Stimulated activated naive B cell treated with anti-CD40 and anti-IgM and Interleukin-4, amounts not matched to agents 10 μg/mL and 1 μg/mL and 100 μg/mL, for 72 hours (primary cell): Measurements from ENCODE around the gene MCRS1.
A peak's percentile ranks its signal among the peaks of the same experiment; 100 is the strongest.

Source experiments
- ATAC-seq, 2 donors: fragments of 150-1000 bp; cut with Tn5 transposase; replicated peaks; 2 replicates each; pipeline ENCODE4 v1.10.0; 2021; ENCODE audit warnings: moderate library complexity in 1 of 2
- DNase-seq: peaks from one replicate; pipeline ENCODE4 v3.0.0; 2021
- H3K27ac Mint-ChIP-seq: one replicate; pipeline ENCODE4 v1.8.0; 2022; ENCODE audit warnings: mild to moderate bottlenecking, mixed read lengths
- H3K27me3 Mint-ChIP-seq, 2 donors: one replicate each; pipeline ENCODE4 v1.8.0; 2022; ENCODE audit warnings: mixed read lengths in 2 of 2
- H3K36me3 Mint-ChIP-seq, 2 donors: one replicate each; pipeline ENCODE4 v1.8.0; 2022; ENCODE audit warnings: mixed read lengths in 2 of 2, mild to moderate bottlenecking in 1 of 2
- H3K4me1 Mint-ChIP-seq, 2 donors: one replicate each; pipeline ENCODE4 v1.8.0; 2022; ENCODE audit warnings: mixed read lengths in 2 of 2, mild to moderate bottlenecking in 1 of 2
- H3K4me3 Mint-ChIP-seq, 2 donors: one replicate each; pipeline ENCODE4 v1.8.0; 2022; ENCODE audit warnings: mild to moderate bottlenecking in 2 of 2, mixed read lengths in 2 of 2, moderate library complexity in 1 of 2
- H3K9me3 Mint-ChIP-seq, 2 donors: one replicate each; pipeline ENCODE4 v1.8.0; 2022; ENCODE audit warnings: mixed read lengths in 2 of 2, mild to moderate bottlenecking in 1 of 2

The MCRS1 gene

GRCh38 chr12:49555631-49556390, 12.1 kb downstream of the MCRS1 start:
- no peaks in the 10 kb centered on the region for H3K9me3 Mint-ChIP-seq

GRCh38 chr12:49554266-49554665, 13.7 kb downstream of the MCRS1 start:
- DNase-seq (no peak), ATAC-seq (no peak)
- Mint-ChIP-seq H3K27me3 (peaks cover 7 to 17% of the 10 kb centered on the region in 2 donors), H3K4me3 (no peak overlapping the region), H3K36me3 (peaks cover 12 to 23% of the 10 kb centered on the region in 2 donors), H3K27ac (no peak overlapping the region), H3K4me1 (peaks cover 8 to 11% of the 10 kb centered on the region in 2 donors), H3K9me3 (no peaks in the 10 kb centered on the region)

More at GRCh38 chr12:49555631-49556390, 12.1 kb downstream of the MCRS1 start:
- ATAC-seq (no peak), DNase-seq (no peak)
- Mint-ChIP-seq H3K4me1 (peaks cover 9 to 11% of the 10 kb centered on the region in 2 donors), H3K27ac (peak overlapping the region; percentile 56), H3K27me3 (peaks cover 0 to 9% of the 10 kb centered on the region in 2 donors), H3K4me3 (no peak overlapping the region), H3K36me3 (peaks cover 24 to 37% of the 10 kb centered on the region in 2 donors)

- H3K27ac Mint-ChIP-seq, result no peak overlapping the region
- H3K4me1 Mint-ChIP-seq, result peaks cover 11 to 17% of the 10 kb centered on the region in 2 donors
- ATAC-seq, result peak; percentile 61 to 68
- no peak for DNase-seq
- peaks cover 6 to 16% of the 10 kb centered on the region in 2 donors for H3K36me3 Mint-ChIP-seq
- H3K4me3 Mint-ChIP-seq, result no peak overlapping the region
- H3K27me3 Mint-ChIP-seq, result peaks cover 13 to 21% of the 10 kb centered on the region in 2 donors
- no peaks in the 10 kb centered on the region for H3K9me3 Mint-ChIP-seq
Measured at GRCh38 chr12:49553512-49554088, 14.3 kb downstream of the MCRS1 start.

- Mint-ChIP-seq H3K4me1 (peaks cover 17 to 24% of the 10 kb centered on the region in 2 donors), H3K27ac (no peak overlapping the region), H3K36me3 (peaks cover 3 to 13% of the 10 kb centered on the region in 2 donors), H3K9me3 (no peaks in the 10 kb centered on the region), H3K27me3 (peaks cover 20 to 28% of the 10 kb centered on the region in 2 donors), H3K4me3 (no peak overlapping the region)
- DNase-seq, result no peak
- ATAC-seq, result no peak
Measured at GRCh38 chr12:49552899-49553298, 15.0 kb downstream of the MCRS1 start.

- Mint-ChIP-seq H3K27ac (peak overlapping the region; percentile 66), H3K4me1 (peaks cover 17 to 24% of the 10 kb centered on the region in 2 donors), H3K36me3 (peaks cover 3 to 13% of the 10 kb centered on the region in 2 donors), H3K9me3 (no peaks in the 10 kb centered on the region), H3K27me3 (peaks cover 25 to 32% of the 10 kb centered on the region in 2 donors), H3K4me3 (peak overlapping the region in 1 of 2 donors; percentile 12)
- DNase-seq (no peak), ATAC-seq (no peak)
Measured at GRCh38 chr12:49552425-49552824, 15.5 kb downstream of the MCRS1 start.

- no peak overlapping the region for H3K27ac Mint-ChIP-seq
Measured at GRCh38 chr12:49552014-49552413, 15.9 kb downstream of the MCRS1 start.

GRCh38 chr12:49550693-49551252, 17.2 kb downstream of the MCRS1 start:
- H3K36me3 Mint-ChIP-seq, result peaks cover 0 to under 1% of the 10 kb centered on the region in 2 donors
- DNase-seq (no peak), ATAC-seq (no peak)
- no peak overlapping the region for H3K27ac Mint-ChIP-seq
- no peaks in the 10 kb centered on the region for H3K9me3 Mint-ChIP-seq
- peaks cover 17 to 24% of the 10 kb centered on the region in 2 donors for H3K4me1 Mint-ChIP-seq
- no peak overlapping the region for H3K4me3 Mint-ChIP-seq
- peaks cover 36 to 43% of the 10 kb centered on the region in 2 donors for H3K27me3 Mint-ChIP-seq

More at GRCh38 chr12:49552014-49552413, 15.9 kb downstream of the MCRS1 start:
- ATAC-seq (no peak), DNase-seq (no peak)
- peak overlapping the region in 1 of 2 donors; percentile 12 for H3K4me3 Mint-ChIP-seq
- peaks cover 29 to 37% of the 10 kb centered on the region in 2 donors for H3K27me3 Mint-ChIP-seq
- H3K36me3 Mint-ChIP-seq, result peaks cover 3 to 12% of the 10 kb centered on the region in 2 donors
- peaks cover 17 to 24% of the 10 kb centered on the region in 2 donors for H3K4me1 Mint-ChIP-seq
- no peaks in the 10 kb centered on the region for H3K9me3 Mint-ChIP-seq

- no peak overlapping the region for H3K27ac Mint-ChIP-seq
- H3K27me3 Mint-ChIP-seq, result peaks cover 44 to 47% of the 10 kb centered on the region in 2 donors
- no peaks in the 10 kb centered on the region for H3K36me3 Mint-ChIP-seq
- ATAC-seq (no peak), DNase-seq (no peak)
- H3K9me3 Mint-ChIP-seq, result no peaks in the 10 kb centered on the region
- H3K4me1 Mint-ChIP-seq, result peaks cover 18 to 27% of the 10 kb centered on the region in 2 donors
- H3K4me3 Mint-ChIP-seq, result no peak overlapping the region
Measured at GRCh38 chr12:49549735-49550692, 17.9 kb downstream of the MCRS1 start.

GRCh38 chr12:49548822-49549648, 18.9 kb downstream of the MCRS1 start:
- no peaks in the 10 kb centered on the region for H3K9me3 Mint-ChIP-seq
- no peak for DNase-seq
- H3K36me3 Mint-ChIP-seq, result no peaks in the 10 kb centered on the region
- H3K4me3 Mint-ChIP-seq, result peak overlapping the region; percentile 71 to 76
- ATAC-seq, result peak; percentile 51 to 56
- peaks cover 50 to 57% of the 10 kb centered on the region in 2 donors for H3K27me3 Mint-ChIP-seq
- H3K4me1 Mint-ChIP-seq, result peaks cover 23 to 32% of the 10 kb centered on the region in 2 donors
- peak overlapping the region; percentile 65 for H3K27ac Mint-ChIP-seq

GRCh38 chr12:49548481-49548821, 19.5 kb downstream of the MCRS1 start:
- H3K36me3 Mint-ChIP-seq, result no peaks in the 10 kb centered on the region

GRCh38 chr12:49547090-49547690, 20.8 kb downstream of the MCRS1 start:
- Mint-ChIP-seq H3K4me3 (no peak overlapping the region), H3K4me1 (peaks cover 18 to 27% of the 10 kb centered on the region in 2 donors), H3K27ac (no peak overlapping the region), H3K36me3 (no peaks in the 10 kb centered on the region), H3K9me3 (no peaks in the 10 kb centered on the region), H3K27me3 (peaks cover 50 to 57% of the 10 kb centered on the region in 2 donors)
- ATAC-seq (no peak), DNase-seq (no peak)

More at GRCh38 chr12:49548481-49548821, 19.5 kb downstream of the MCRS1 start:
- Mint-ChIP-seq H3K27ac (no peak overlapping the region), H3K9me3 (no peaks in the 10 kb centered on the region), H3K4me1 (peaks cover 22 to 29% of the 10 kb centered on the region in 2 donors), H3K4me3 (peak overlapping the region; percentile 71 to 76), H3K27me3 (peaks cover 50 to 62% of the 10 kb centered on the region in 2 donors)
- ATAC-seq (no peak), DNase-seq (no peak)

GRCh38 chr12:49546481-49546880, 21.5 kb downstream of the MCRS1 start:
- Mint-ChIP-seq H3K9me3 (no peaks in the 10 kb centered on the region), H3K27me3 (peaks cover 50 to 57% of the 10 kb centered on the region in 2 donors), H3K27ac (no peak overlapping the region), H3K4me1 (peaks cover 20 to 35% of the 10 kb centered on the region in 2 donors), H3K36me3 (no peaks in the 10 kb centered on the region), H3K4me3 (no peak overlapping the region)
- DNase-seq, result no peak
- no peak for ATAC-seq

GRCh38 chr12:49545815-49546214, 22.1 kb downstream of the MCRS1 start:
- no peaks in the 10 kb centered on the region for H3K9me3 Mint-ChIP-seq
- DNase-seq, result no peak
- peaks cover 50 to 54% of the 10 kb centered on the region in 2 donors for H3K27me3 Mint-ChIP-seq
- peaks cover 25 to 41% of the 10 kb centered on the region in 2 donors for H3K4me1 Mint-ChIP-seq
- no peak overlapping the region for H3K4me3 Mint-ChIP-seq
- no peak overlapping the region for H3K27ac Mint-ChIP-seq
- ATAC-seq, result no peak
- H3K36me3 Mint-ChIP-seq, result no peaks in the 10 kb centered on the region
